HepG2 (cell line): Measurements from ENCODE around the gene MLLT1. TPM values are rescaled to one million over a fixed set of nuclear protein-coding genes. Genes with fewer than 3 reads are reported as not detected.

Experiments
- ARNT2 ChIP-seq: sonication (generic); formaldehyde crosslinking; IDR thresholded peaks from 2 replicates; pipeline ENCODE4 v1.8.0; 2022; ENCODE audit warnings: mild to moderate bottlenecking, low read depth, missing genetic modification reagents, moderate library complexity
- BRF2 ChIP-seq: sonication (generic); formaldehyde crosslinking; IDR thresholded peaks from 2 replicates; pipeline ENCODE4 v1.8.1; 2022; ENCODE audit warnings: mild to moderate bottlenecking, missing genetic modification reagents
- CENPX ChIP-seq: sonication (generic); formaldehyde crosslinking; IDR thresholded peaks from 2 replicates; pipeline ENCODE4 v1.9.0; 2021; ENCODE audit warnings: mild to moderate bottlenecking, missing genetic modification reagents, moderate library complexity
- CREB1 ChIP-seq, 2 experiments: fragments of 450-650 bp in 1 of 2; IDR thresholded peaks; 2 replicates each; pipeline ENCODE4 v1.6.1; 2016 to 2017; ENCODE audit warnings: control low read depth in 1 of 2, mild to moderate bottlenecking in 1 of 2, missing compliant biosample characterization in 1 of 2, missing genetic modification characterization in 1 of 2
- FOXA3 ChIP-seq: IDR thresholded peaks from 2 replicates; pipeline ENCODE4 v1.6.1; 2016; ENCODE audit warnings: missing genetic modification reagents, missing compliant biosample characterization
- NR2C2 ChIP-seq: sonication (generic); formaldehyde crosslinking; IDR thresholded peaks from 2 replicates; pipeline ENCODE4 v1.4.0; 2020; ENCODE audit warnings: missing genetic modification reagents, mild to moderate bottlenecking, moderate library complexity, borderline replicate concordance
- RBAK ChIP-seq: sonication (generic); formaldehyde crosslinking; IDR thresholded peaks from 2 replicates; pipeline ENCODE4 v1.5.1; 2020; ENCODE audit warnings: mild to moderate bottlenecking, missing genetic modification reagents
- SIN3A ChIP-seq: IDR thresholded peaks from 2 replicates; pipeline ENCODE4 v1.6.1; 2011; ENCODE audit warnings: low read depth, mild to moderate bottlenecking, control low read depth, low read length, borderline replicate concordance
- SMC3 ChIP-seq: IDR thresholded peaks from 2 replicates; pipeline ENCODE4 v1.6.1; 2011; ENCODE audit warnings: low read length, improper control_type of control experiment
- ZFP36L1 ChIP-seq: sonication (generic); formaldehyde crosslinking; IDR thresholded peaks from 2 replicates; pipeline ENCODE4 v1.8.0; 2022; ENCODE audit warnings: mild to moderate bottlenecking, missing genetic modification reagents, moderate library complexity
- ZFP91 ChIP-seq: sonication (generic); formaldehyde crosslinking; IDR thresholded peaks from 2 replicates; pipeline ENCODE4 v1.9.0; 2022; ENCODE audit warnings: missing genetic modification reagents, mild to moderate bottlenecking, borderline replicate concordance
- ZGPAT ChIP-seq: IDR thresholded peaks from 2 replicates; pipeline ENCODE4 v1.6.1; 2016; ENCODE audit warnings: mild to moderate bottlenecking
- ZNF225 ChIP-seq: sonication (generic); formaldehyde crosslinking; IDR thresholded peaks from 2 replicates; pipeline ENCODE4 v1.4.0; 2020; ENCODE audit warnings: mild to moderate bottlenecking, missing genetic modification reagents
- ZNF235 ChIP-seq: sonication (generic); formaldehyde crosslinking; IDR thresholded peaks from 2 replicates; pipeline ENCODE4 v1.8.1; 2023; ENCODE audit warnings: mild to moderate bottlenecking, missing genetic modification reagents, borderline replicate concordance
- ZNF3 ChIP-seq: IDR thresholded peaks from 2 replicates; pipeline ENCODE4 v1.7.0; 2017; ENCODE audit warnings: inconsistent platforms
- ZNF343 ChIP-seq: sonication (generic); formaldehyde crosslinking; IDR thresholded peaks from 2 replicates; pipeline ENCODE4 v1.4.0; 2020; ENCODE audit warnings: mild to moderate bottlenecking, missing genetic modification reagents
- ZNF790 ChIP-seq: sonication (generic); formaldehyde crosslinking; IDR thresholded peaks from 2 replicates; pipeline ENCODE4 v1.8.0; 2022; ENCODE audit warnings: missing genetic modification reagents, mild to moderate bottlenecking, borderline replicate concordance
- polyA plus RNA-seq, 8 experiments: library from polyadenylated mRNA; depleted of rRNA in 3 of 8; stranded (reverse) in 7 of 8; unstranded in 1 of 8; fragments of >200 nt; fragmentation: Illumina TruSeq in 4 of 8; extraction: Trizol in 4 of 8; gene quantifications; 2 replicates each; pipeline versions ENCODE4 v1.2.1 to v1.2.3, GENCODE V29; 2011 to 2016; ENCODE audit warnings: low read depth in 4 of 8, missing spikeins in 1 of 8, mixed read lengths in 1 of 8; ENCODE audit not compliant: insufficient read depth in 1 of 8
- total RNA-seq, 5 experiments: library from RNA; depleted of rRNA; stranded (reverse); fragments of >200 nt; fragmentation: Illumina TruSeq; extraction: Trizol; gene quantifications; 2 replicates each; pipeline ENCODE4 v1.2.3, GENCODE V29; 2016; ENCODE audit warnings: low read depth in 1 of 5
- TF ChIP-seq, protein P1 (sequence below): sonication (generic); formaldehyde crosslinking; IDR thresholded peaks from 2 replicates; pipeline ENCODE4; 2020; ENCODE audit warnings: missing genetic modification reagents, mild to moderate bottlenecking, borderline replicate concordance
- TF ChIP-seq, protein P2 (sequence below): IDR thresholded peaks from 2 replicates; pipeline ENCODE4 v1.6.1; 2016; ENCODE audit warnings: low read depth, borderline replicate concordance
- TF ChIP-seq, protein P3 (sequence below): IDR thresholded peaks from 2 replicates; pipeline ENCODE4 v1.6.1; 2018; ENCODE audit warnings: missing genetic modification reagents, mild to moderate bottlenecking, missing compliant biosample characterization

MLLT1 gene
- total and polyA plus RNA-seq, 2 of the 13 experiments (the other 11 are each of a cell fraction or from before 2014, with no cell fraction given): 11.7 to 12.2 TPM

DNA sequence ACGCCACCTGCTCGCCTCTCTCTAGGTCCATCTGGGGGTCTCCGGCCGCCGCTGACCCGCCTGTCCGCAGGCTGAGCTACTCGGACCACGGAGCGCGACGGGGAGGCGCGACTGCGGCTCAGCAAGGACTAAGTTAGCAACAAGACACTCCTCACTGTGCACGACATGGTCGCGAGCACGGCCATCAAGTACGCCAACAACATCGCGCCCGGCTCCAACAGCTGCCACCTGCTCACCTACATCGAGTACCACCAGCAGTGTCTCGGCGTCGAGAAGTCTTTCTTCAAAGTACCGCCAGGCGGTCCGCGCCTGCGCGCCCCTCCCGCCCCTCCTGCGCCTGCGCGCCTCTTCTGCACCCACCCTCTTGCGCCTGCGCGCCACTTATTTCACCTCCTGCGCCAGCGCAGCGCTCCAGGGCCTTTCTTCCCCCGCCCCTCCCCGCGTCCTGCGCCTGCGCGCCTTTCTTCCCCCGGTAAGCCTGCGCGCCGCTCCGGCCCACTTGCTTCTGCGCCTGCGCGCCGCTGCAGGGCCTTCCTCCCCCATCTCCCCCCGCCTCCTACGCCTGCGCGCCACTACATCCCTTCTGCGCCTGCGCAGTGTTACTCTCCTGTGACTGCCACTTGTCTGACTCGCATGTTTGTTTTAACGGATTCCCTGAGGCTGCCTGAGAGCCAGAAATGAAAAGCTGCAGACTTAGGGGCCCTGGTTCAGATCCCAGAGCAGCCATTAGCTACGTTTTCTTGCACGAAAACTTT is 80.4 kb downstream of the MLLT1 start (continued):
- TF ChIP-seq RBAK (CRISPR knock-in tag) (no peak), NR2C2 (CRISPR knock-in tag) (peak; percentile 70), SMC3 (no peak), CREB1 (IDR thresholded peaks at IDR 0.05) (peak; percentile 22; the same call in 1 of the 2 replicates), CREB1 (CRISPR knock-in tag; IDR thresholded peaks at IDR 0.05) (no peak), ARNT2 (CRISPR knock-in tag) (peak; percentile 91), FOXA3 (CRISPR knock-in tag) (peak; percentile 70; the same call in 1 of the 2 replicates), BRF2 (no peak), ZNF225 (CRISPR knock-in tag) (peak; percentile 71; the same call in 1 of the 2 replicates), ZNF235 (CRISPR knock-in tag) (no peak), ZNF343 (peak; percentile 95), ZGPAT (CRISPR knock-in tag) (peak; percentile 45; the same call in 1 of the 2 replicates), ZNF790 (CRISPR knock-in tag) (peak; percentile 81; the same call in 1 of the 2 replicates), ZNF3 (CRISPR knock-in tag) (no peak), SIN3A (peak; percentile 90; the same call in 1 of the 2 replicates), CENPX (CRISPR knock-in tag) (no peak), ZFP36L1 (CRISPR knock-in tag) (no peak), ZFP91 (CRISPR knock-in tag) (peak; percentile 79; the same call in 1 of the 2 replicates)
- TF ChIP-seq, protein P1, sequence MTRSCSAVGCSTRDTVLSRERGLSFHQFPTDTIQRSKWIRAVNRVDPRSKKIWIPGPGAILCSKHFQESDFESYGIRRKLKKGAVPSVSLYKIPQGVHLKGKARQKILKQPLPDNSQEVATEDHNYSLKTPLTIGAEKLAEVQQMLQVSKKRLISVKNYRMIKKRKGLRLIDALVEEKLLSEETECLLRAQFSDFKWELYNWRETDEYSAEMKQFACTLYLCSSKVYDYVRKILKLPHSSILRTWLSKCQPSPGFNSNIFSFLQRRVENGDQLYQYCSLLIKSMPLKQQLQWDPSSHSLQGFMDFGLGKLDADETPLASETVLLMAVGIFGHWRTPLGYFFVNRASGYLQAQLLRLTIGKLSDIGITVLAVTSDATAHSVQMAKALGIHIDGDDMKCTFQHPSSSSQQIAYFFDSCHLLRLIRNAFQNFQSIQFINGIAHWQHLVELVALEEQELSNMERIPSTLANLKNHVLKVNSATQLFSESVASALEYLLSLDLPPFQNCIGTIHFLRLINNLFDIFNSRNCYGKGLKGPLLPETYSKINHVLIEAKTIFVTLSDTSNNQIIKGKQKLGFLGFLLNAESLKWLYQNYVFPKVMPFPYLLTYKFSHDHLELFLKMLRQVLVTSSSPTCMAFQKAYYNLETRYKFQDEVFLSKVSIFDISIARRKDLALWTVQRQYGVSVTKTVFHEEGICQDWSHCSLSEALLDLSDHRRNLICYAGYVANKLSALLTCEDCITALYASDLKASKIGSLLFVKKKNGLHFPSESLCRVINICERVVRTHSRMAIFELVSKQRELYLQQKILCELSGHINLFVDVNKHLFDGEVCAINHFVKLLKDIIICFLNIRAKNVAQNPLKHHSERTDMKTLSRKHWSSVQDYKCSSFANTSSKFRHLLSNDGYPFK (CRISPR knock-in tag): peak; percentile 56; the same call in 1 of the 2 replicates
- TF ChIP-seq, protein P2, sequence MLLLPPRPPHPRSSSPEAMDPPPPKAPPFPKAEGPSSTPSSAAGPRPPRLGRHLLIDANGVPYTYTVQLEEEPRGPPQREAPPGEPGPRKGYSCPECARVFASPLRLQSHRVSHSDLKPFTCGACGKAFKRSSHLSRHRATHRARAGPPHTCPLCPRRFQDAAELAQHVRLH: peak; percentile 95; the same call in 1 of the 2 replicates
- TF ChIP-seq, protein P3, sequence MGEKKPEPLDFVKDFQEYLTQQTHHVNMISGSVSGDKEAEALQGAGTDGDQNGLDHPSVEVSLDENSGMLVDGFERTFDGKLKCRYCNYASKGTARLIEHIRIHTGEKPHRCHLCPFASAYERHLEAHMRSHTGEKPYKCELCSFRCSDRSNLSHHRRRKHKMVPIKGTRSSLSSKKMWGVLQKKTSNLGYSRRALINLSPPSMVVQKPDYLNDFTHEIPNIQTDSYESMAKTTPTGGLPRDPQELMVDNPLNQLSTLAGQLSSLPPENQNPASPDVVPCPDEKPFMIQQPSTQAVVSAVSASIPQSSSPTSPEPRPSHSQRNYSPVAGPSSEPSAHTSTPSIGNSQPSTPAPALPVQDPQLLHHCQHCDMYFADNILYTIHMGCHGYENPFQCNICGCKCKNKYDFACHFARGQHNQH (CRISPR knock-in tag): peak; percentile 65; the same call in 1 of the 2 replicates
